Measurements from ENCODE around the gene SOX5.

SOX5 gene

DNA sequence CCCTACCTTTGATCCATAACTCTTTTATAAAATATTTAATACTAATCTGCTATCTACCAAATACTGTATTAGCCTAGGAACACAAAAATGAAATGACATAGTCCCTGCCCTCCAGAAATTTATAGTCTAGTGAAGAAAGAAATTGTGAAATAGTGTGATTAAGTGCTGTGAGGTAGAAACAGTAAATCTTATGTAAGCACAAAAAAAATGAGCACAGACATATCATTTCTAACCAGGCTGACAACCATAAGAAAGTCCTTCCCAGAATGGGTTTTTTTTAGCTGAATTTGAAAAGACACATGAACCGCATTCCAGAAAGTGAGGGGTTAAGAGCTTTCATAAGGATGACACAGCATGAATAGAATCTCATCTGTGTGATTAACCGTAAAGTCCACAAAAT, 145.9 kb downstream of the SOX5 start:
- Histone ChIP-seq H3K4me1 (peaks cover 2% of the 10 kb centered on the region; the same call in 1 of the 2 replicates), H3K27me3 (ENCODE audit: low read depth) (no peaks in the 10 kb centered on the region; the same call in 1 of the 2 replicates), H3K36me3 (replicated peaks) (no peaks in the 10 kb centered on the region), H3K4me3 (no peak overlapping the region), H3K9me3 (no peaks in the 10 kb centered on the region)
- in situ Hi-C loops (cut with MboI; ENCODE audit: low sequenced_read_pairs), result no loop called here
- no peak for DNase-seq (ENCODE audit: low spot score in 2 of 2)

- Histone ChIP-seq H3K9me3 (no peaks in the 10 kb centered on the region), H3K27me3 (ENCODE audit: low read depth) (no peaks in the 10 kb centered on the region), H3K4me1 (no peaks in the 10 kb centered on the region), H3K4me3 (no peak overlapping the region), H3K36me3 (replicated peaks) (no peaks in the 10 kb centered on the region)
- in situ Hi-C loops (cut with MboI; ENCODE audit: low sequenced_read_pairs), result no loop called here
- no peak for DNase-seq (ENCODE audit: low spot score in 2 of 2)
Observed at GRCh38 chr12:23795494-23795893, 154.0 kb downstream of the SOX5 start.

DNA sequence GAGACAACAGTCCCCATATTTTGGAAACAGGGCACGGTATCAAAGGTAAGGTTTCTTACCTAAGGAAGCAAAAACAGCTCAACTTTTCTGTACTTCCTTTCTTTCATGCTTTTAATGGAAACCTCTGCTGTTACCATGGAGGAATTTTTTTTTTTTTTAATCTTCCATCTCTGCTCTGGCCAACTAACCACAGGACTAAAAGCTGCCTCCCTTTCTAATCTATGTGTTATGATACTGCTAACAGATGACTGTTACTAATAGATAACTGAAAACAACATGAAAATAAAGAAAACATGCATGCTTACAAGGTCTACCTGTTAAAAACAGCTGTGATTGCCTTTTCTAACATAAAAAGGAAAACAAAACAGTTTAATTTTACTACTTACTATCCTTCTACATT, 168.4 kb downstream of the SOX5 start:
- Histone ChIP-seq H3K4me3 (no peak overlapping the region), H3K27me3 (ENCODE audit: low read depth) (no peaks in the 10 kb centered on the region), H3K4me1 (peaks cover 6% of the 10 kb centered on the region), H3K36me3 (replicated peaks) (no peaks in the 10 kb centered on the region), H3K9me3 (peaks cover 4% of the 10 kb centered on the region; the same call in 1 of the 2 replicates)
- in situ Hi-C loops (cut with MboI; ENCODE audit: low sequenced_read_pairs), result no loop called here
- no peak for DNase-seq (ENCODE audit: low spot score in 2 of 2)

DNA sequence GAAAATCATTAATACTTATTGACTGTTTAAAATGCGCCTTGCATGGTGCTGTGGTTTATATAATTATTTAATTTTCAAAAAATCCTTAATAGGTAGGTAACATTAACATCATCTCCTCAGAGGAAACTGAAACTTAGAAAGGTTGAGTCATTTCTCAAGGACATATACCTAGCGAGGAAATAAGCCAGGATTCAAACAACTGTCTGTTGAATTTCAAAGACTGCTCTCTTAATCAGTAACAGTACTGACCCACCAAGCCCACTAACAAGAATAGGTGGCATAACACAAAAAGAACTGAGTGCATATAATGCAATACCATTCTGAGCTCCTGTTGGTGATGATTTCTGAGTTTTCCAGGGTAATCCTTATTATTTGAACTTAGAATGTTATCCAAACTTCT, 174.3 kb downstream of the SOX5 start:
- DNase-seq (ENCODE audit: low spot score in 2 of 2), result no peak
- in situ Hi-C loops (cut with MboI; ENCODE audit: low sequenced_read_pairs), result no loop called here

GRCh38 chr12:23771240-23771949, 178.1 kb downstream of the SOX5 start:
- no peak overlapping the region for H3K4me3 ChIP-seq
- H3K9me3 ChIP-seq, result peaks cover 2% of the 10 kb centered on the region; the same call in 1 of the 2 replicates
- H3K27me3 ChIP-seq (ENCODE audit: low read depth), result no peaks in the 10 kb centered on the region
- in situ Hi-C loops (cut with MboI; ENCODE audit: low sequenced_read_pairs), result no loop called here
- H3K4me1 ChIP-seq, result peaks cover 23% of the 10 kb centered on the region
- no peaks in the 10 kb centered on the region for H3K36me3 ChIP-seq (replicated peaks)
- DNase-seq (ENCODE audit: low spot score in 2 of 2), result no peak

More for the DNA sequence above, 174.3 kb downstream of the SOX5 start:
- no peaks in the 10 kb centered on the region for H3K27me3 ChIP-seq (ENCODE audit: low read depth)
- peaks cover 19% of the 10 kb centered on the region for H3K4me1 ChIP-seq
- no peaks in the 10 kb centered on the region for H3K36me3 ChIP-seq (replicated peaks)
- no peak overlapping the region for H3K4me3 ChIP-seq
- peaks cover 4% of the 10 kb centered on the region; the same call in 1 of the 2 replicates for H3K9me3 ChIP-seq

DNA sequence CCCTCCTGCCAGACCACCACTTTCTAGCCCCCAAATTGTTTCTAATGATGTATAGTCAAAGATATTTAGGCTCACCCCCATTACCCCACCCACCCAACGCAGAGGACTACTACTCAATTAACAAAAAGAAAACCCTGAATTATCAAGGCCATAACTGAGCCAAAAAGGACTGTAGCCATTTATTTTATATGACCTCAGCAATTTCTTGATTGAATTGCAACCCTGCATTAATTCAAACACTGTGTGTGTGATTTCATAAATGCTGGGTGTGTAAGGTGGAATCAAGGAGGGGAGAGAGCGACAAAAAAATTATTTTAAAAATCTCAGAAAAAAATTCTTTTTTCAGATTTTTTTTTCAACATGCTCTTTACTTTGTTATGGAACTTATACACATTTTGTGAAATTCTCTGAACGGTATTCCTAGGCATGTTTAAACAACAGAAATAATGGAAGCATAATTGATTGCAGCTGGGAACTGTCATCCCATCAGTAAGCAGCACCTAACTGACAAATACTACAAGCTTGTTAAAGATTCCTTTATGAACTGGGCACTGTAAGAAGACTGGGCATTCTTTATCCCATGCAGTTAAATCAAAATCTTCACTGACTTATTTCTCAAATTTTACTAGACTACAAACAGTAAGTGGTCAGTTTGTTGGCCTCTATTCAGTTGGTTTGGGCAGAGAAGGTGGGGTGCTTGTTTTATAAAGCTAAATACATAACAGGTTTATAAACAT, 179.1 kb downstream of the SOX5 start:
- H3K4me1 ChIP-seq, result peaks cover 23% of the 10 kb centered on the region
- in situ Hi-C loops (cut with MboI; ENCODE audit: low sequenced_read_pairs), result no loop called here
- H3K4me3 ChIP-seq, result no peak overlapping the region

GRCh38 chr12:23767834-23768233, 181.6 kb downstream of the SOX5 start:
- H3K9me3 ChIP-seq, result no peaks in the 10 kb centered on the region
- no peaks in the 10 kb centered on the region for H3K36me3 ChIP-seq (replicated peaks)
- H3K4me3 ChIP-seq, result no peak overlapping the region
- DNase-seq (ENCODE audit: low spot score in 2 of 2), result no peak
- peaks cover 22% of the 10 kb centered on the region for H3K4me1 ChIP-seq
- H3K27me3 ChIP-seq (ENCODE audit: low read depth), result no peaks in the 10 kb centered on the region
- in situ Hi-C loops (cut with MboI; ENCODE audit: low sequenced_read_pairs), result no loop called here

More for the DNA sequence above, 179.1 kb downstream of the SOX5 start:
- no peak for DNase-seq (ENCODE audit: low spot score in 2 of 2)
- H3K36me3 ChIP-seq (replicated peaks), result no peaks in the 10 kb centered on the region
- H3K9me3 ChIP-seq, result no peaks in the 10 kb centered on the region
- no peaks in the 10 kb centered on the region for H3K27me3 ChIP-seq (ENCODE audit: low read depth)

- peaks cover 22% of the 10 kb centered on the region for H3K4me1 ChIP-seq
- no peaks in the 10 kb centered on the region for H3K36me3 ChIP-seq (replicated peaks)
- no peak overlapping the region for H3K4me3 ChIP-seq
- H3K9me3 ChIP-seq, result no peaks in the 10 kb centered on the region
- in situ Hi-C loops (cut with MboI; ENCODE audit: low sequenced_read_pairs), result no loop called here
- H3K27me3 ChIP-seq (ENCODE audit: low read depth), result no peaks in the 10 kb centered on the region
- no peak for DNase-seq (ENCODE audit: low spot score in 2 of 2)
Observed at GRCh38 chr12:23763724-23764123, 185.7 kb downstream of the SOX5 start.

DNA sequence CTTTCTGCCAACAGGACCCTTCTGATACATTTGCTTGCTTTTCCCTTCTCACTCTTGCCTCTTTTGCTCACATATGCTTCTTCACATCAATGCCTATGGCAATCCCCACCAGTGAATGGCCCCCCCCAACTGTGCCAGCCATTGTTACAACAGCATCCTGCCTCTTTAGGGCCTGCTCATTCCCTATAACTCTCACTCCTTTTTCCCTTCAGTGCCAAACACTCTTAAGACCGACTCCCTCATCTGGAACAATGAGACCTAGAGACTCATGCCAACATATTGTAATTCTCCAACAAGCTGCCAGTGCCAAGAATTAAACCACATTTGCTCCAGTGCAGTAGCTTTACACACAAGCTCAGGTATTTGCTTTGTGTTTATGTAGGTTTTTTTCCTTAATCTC, 189.0 kb downstream of the SOX5 start:
- H3K4me1 ChIP-seq, result peaks cover 38% of the 10 kb centered on the region
- no peaks in the 10 kb centered on the region for H3K9me3 ChIP-seq
- no peaks in the 10 kb centered on the region for H3K27me3 ChIP-seq (ENCODE audit: low read depth)
- no peak overlapping the region for H3K4me3 ChIP-seq
- in situ Hi-C loops (cut with MboI; ENCODE audit: low sequenced_read_pairs), result no loop called here
- DNase-seq (ENCODE audit: low spot score in 2 of 2), result no peak
- no peaks in the 10 kb centered on the region for H3K36me3 ChIP-seq (replicated peaks)

GRCh38 chr12:23758608-23759007, 190.9 kb downstream of the SOX5 start:
- Histone ChIP-seq H3K4me3 (no peak overlapping the region), H3K4me1 (peaks cover 50% of the 10 kb centered on the region), H3K9me3 (no peaks in the 10 kb centered on the region), H3K36me3 (replicated peaks) (no peaks in the 10 kb centered on the region), H3K27me3 (ENCODE audit: low read depth) (no peaks in the 10 kb centered on the region)
- in situ Hi-C loops (cut with MboI; ENCODE audit: low sequenced_read_pairs), result no loop called here
- peak; percentile 23 to 45 for DNase-seq (ENCODE audit: low spot score in 2 of 2)

GRCh38 chr12:23757541-23757962, 191.9 kb downstream of the SOX5 start:
- H3K4me3 ChIP-seq, result no peak overlapping the region
- H3K4me1 ChIP-seq, result peaks cover 60% of the 10 kb centered on the region
- H3K36me3 ChIP-seq (replicated peaks), result no peaks in the 10 kb centered on the region
- DNase-seq (ENCODE audit: low spot score in 2 of 2), result peak; percentile 77 to 100
- no peaks in the 10 kb centered on the region for H3K9me3 ChIP-seq
- in situ Hi-C loops (cut with MboI; ENCODE audit: low sequenced_read_pairs), result no loop called here
- H3K27me3 ChIP-seq (ENCODE audit: low read depth), result no peaks in the 10 kb centered on the region

- in situ Hi-C loops (cut with MboI; ENCODE audit: low sequenced_read_pairs), result no loop called here
- no peaks in the 10 kb centered on the region for H3K9me3 ChIP-seq
- peak; percentile 55 to 97 for DNase-seq (ENCODE audit: low spot score in 2 of 2)
- no peaks in the 10 kb centered on the region for H3K27me3 ChIP-seq (ENCODE audit: low read depth)
- no peak overlapping the region for H3K4me3 ChIP-seq
- peaks cover 61% of the 10 kb centered on the region for H3K4me1 ChIP-seq
- no peaks in the 10 kb centered on the region for H3K36me3 ChIP-seq (replicated peaks)
Observed at GRCh38 chr12:23756416-23756815, 193.1 kb downstream of the SOX5 start.

- Histone ChIP-seq H3K36me3 (replicated peaks) (no peaks in the 10 kb centered on the region), H3K4me3 (no peak overlapping the region)
Observed at GRCh38 chr12:23753628-23754365, 195.7 kb downstream of the SOX5 start.

DNA sequence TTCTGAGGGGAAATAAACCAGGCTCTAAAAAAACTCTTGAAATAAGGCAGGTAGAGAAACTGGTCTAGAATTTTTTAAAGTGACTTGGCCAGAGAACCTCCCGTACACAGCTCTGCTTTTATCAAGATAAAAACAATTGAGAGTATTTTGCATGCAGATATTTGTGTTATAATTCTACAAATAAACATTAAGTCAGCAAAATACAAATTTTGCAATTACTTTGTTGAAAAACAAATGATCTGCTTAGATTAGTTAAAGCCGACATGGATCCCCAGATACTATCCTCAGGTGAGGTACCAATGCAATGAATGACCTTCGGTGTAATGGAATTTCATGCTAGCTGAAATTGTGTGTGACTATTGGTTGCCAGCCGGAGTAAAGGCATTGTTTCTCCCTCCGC, 197.2 kb downstream of the SOX5 start:
- in situ Hi-C loops (cut with MboI; ENCODE audit: low sequenced_read_pairs), result no loop called here
- no peak for DNase-seq (ENCODE audit: low spot score in 2 of 2)
- Histone ChIP-seq H3K27me3 (ENCODE audit: low read depth) (no peaks in the 10 kb centered on the region), H3K4me3 (no peak overlapping the region), H3K36me3 (replicated peaks) (no peaks in the 10 kb centered on the region), H3K4me1 (peaks cover 49% of the 10 kb centered on the region), H3K9me3 (no peaks in the 10 kb centered on the region)

More at GRCh38 chr12:23753628-23754365, 195.7 kb downstream of the SOX5 start:
- peak; percentile 51 to 79 for DNase-seq (ENCODE audit: low spot score in 2 of 2)
- Histone ChIP-seq H3K9me3 (no peaks in the 10 kb centered on the region), H3K4me1 (peaks cover 60% of the 10 kb centered on the region), H3K27me3 (ENCODE audit: low read depth) (no peaks in the 10 kb centered on the region)
- in situ Hi-C loops (cut with MboI; ENCODE audit: low sequenced_read_pairs), result no loop called here
